ENCODE measurements around the gene AOPEP. TPM values are rescaled to one million over a fixed set of nuclear protein-coding genes. Genes with fewer than 3 reads are reported as not detected.

The AOPEP gene
- total and polyA plus RNA-seq, 10 donors, result 14.8 to 86.1 (median 51.3) TPM

GRCh38 chr9:94857791-94858190 is 131.3 kb downstream of the AOPEP start:
- Histone ChIP-seq H3K9me3 (peaks cover 0 to 6% (median 0%) of the 10 kb centered on the region in 8 donors), H3K4me3 (no peak overlapping the region), H3K36me3 (no peaks in the 10 kb centered on the region), H3K27me3 (replicated peaks in 1 of 7) (no peaks in the 10 kb centered on the region), H3K4me1 (peaks cover 11 to 40% (median 24%) of the 10 kb centered on the region in 6 donors), H3K27ac (no peak overlapping the region)
- no peak for DNase-seq
- TF ChIP-seq POLR2A (IDR thresholded peaks at IDR 0.05) (no peak), POLR2AphosphoS5 (IDR thresholded peaks at IDR 0.05) (no peak), CTCF (IDR thresholded peaks at IDR 0.05 in 8 of 11, conservative IDR thresholded peaks at IDR 0.05 in 3 of 11) (no peak)
- intact Hi-C loops (cut with DNase I; ENCODE audit: low total_unique reads), result no loop called here
- 88 to 98% (median 98%) methylated on average over 8 of the region's 8 CpGs for WGBS, 5 donors

GRCh38 chr9:94859226-94859625 is 132.7 kb downstream of the AOPEP start:
- no peak for DNase-seq
- WGBS, 5 donors, result 79 to 90% (median 85%) methylated on average over 2 of the region's 2 CpGs
- Histone ChIP-seq H3K36me3 (no peaks in the 10 kb centered on the region), H3K9me3 (peaks cover 0 to 6% (median 0%) of the 10 kb centered on the region in 8 donors), H3K4me1 (peaks cover 11 to 49% (median 31%) of the 10 kb centered on the region in 6 donors), H3K4me3 (no peak overlapping the region), H3K27ac (no peak overlapping the region), H3K27me3 (replicated peaks in 1 of 7) (no peaks in the 10 kb centered on the region)
- intact Hi-C loops (cut with DNase I; ENCODE audit: low total_unique reads), result no loop called here
- TF ChIP-seq CTCF (IDR thresholded peaks at IDR 0.05 in 8 of 11, conservative IDR thresholded peaks at IDR 0.05 in 3 of 11) (no peak), POLR2A (IDR thresholded peaks at IDR 0.05) (no peak), POLR2AphosphoS5 (IDR thresholded peaks at IDR 0.05) (no peak)

- 93 to 98% (median 96%) methylated on average over 6 of the region's 6 CpGs for WGBS, 5 donors
Measured at GRCh38 chr9:94859891-94860290, 133.4 kb downstream of the AOPEP start.

More at GRCh38 chr9:94859891-94860290, 133.4 kb downstream of the AOPEP start:
- peak overlapping the region in 1 of 8 donors; percentile 71 for H3K27ac ChIP-seq
- peaks cover 11 to 55% (median 34%) of the 10 kb centered on the region in 6 donors for H3K4me1 ChIP-seq
- H3K36me3 ChIP-seq, result no peaks in the 10 kb centered on the region
- H3K27me3 ChIP-seq (replicated peaks in 1 of 7), result no peaks in the 10 kb centered on the region
- no peak for DNase-seq
- no peak overlapping the region for H3K4me3 ChIP-seq
- peaks cover 0 to 6% (median 0%) of the 10 kb centered on the region in 8 donors for H3K9me3 ChIP-seq
- TF ChIP-seq CTCF (IDR thresholded peaks at IDR 0.05 in 8 of 11, conservative IDR thresholded peaks at IDR 0.05 in 3 of 11), result no peak
- TF ChIP-seq POLR2A (IDR thresholded peaks at IDR 0.05), result no peak
- TF ChIP-seq POLR2AphosphoS5 (IDR thresholded peaks at IDR 0.05), result no peak
- intact Hi-C loops (cut with DNase I; ENCODE audit: low total_unique reads), result no loop called here

Measured in spleen (tissue), 11 donors.